SH-SY5Y (cell line): ENCODE data around the gene CBFA2T3.

Source experiments
- GATA2 ChIP-seq: IDR thresholded peaks from 2 replicates; pipeline ENCODE4 v1.6.1; 2011; ENCODE audit warnings: mild to moderate bottlenecking, low read depth, low read length
- GATA3 ChIP-seq: IDR thresholded peaks from 2 replicates; pipeline ENCODE4 v1.6.1; 2011; ENCODE audit warnings: low read depth, mild to moderate bottlenecking, low read length, moderate library complexity

Gene CBFA2T3

GRCh38 chr16:88968589-88969280 lies 8.3 kb downstream of the CBFA2T3 start:
- TF ChIP-seq GATA3 (no peak), GATA2 (no peak)

- TF ChIP-seq GATA3 (no peak), GATA2 (no peak)
Observed at GRCh38 chr16:88967830-88968588, 9.0 kb downstream of the CBFA2T3 start.

- TF ChIP-seq GATA3, result no peak
- TF ChIP-seq GATA2, result no peak
Observed at GRCh38 chr16:88966986-88967829, 9.8 kb downstream of the CBFA2T3 start.

- no peak for TF ChIP-seq GATA3
Observed at GRCh38 chr16:88965826-88966480, 11.1 kb downstream of the CBFA2T3 start.

GRCh38 chr16:88965411-88965810 lies 11.6 kb downstream of the CBFA2T3 start:
- TF ChIP-seq GATA3 (no peak), GATA2 (no peak)

GRCh38 chr16:88964636-88965035 lies 12.4 kb downstream of the CBFA2T3 start:
- TF ChIP-seq GATA3, result no peak
- no peak for TF ChIP-seq GATA2

- no peak for TF ChIP-seq GATA3
- TF ChIP-seq GATA2, result no peak
Observed at GRCh38 chr16:88963583-88963982, 13.4 kb downstream of the CBFA2T3 start.

GRCh38 chr16:88962478-88963152 lies 14.4 kb downstream of the CBFA2T3 start:
- TF ChIP-seq GATA2 (no peak), GATA3 (no peak)

GRCh38 chr16:88961011-88961410 lies 16.0 kb downstream of the CBFA2T3 start:
- TF ChIP-seq GATA3 (no peak), GATA2 (no peak)

- TF ChIP-seq GATA3 (no peak), GATA2 (peak; percentile 28; the same call in 1 of the 2 replicates)
Observed at GRCh38 chr16:88960516-88960915, 16.5 kb downstream of the CBFA2T3 start.

GRCh38 chr16:88959022-88959421 lies 18.0 kb downstream of the CBFA2T3 start:
- no peak for TF ChIP-seq GATA2
- no peak for TF ChIP-seq GATA3

GRCh38 chr16:88957887-88958577 lies 19.0 kb downstream of the CBFA2T3 start:
- TF ChIP-seq GATA2, result no peak
- no peak for TF ChIP-seq GATA3

- TF ChIP-seq GATA3 (no peak), GATA2 (no peak)
Observed at GRCh38 chr16:88957433-88957767, 19.6 kb downstream of the CBFA2T3 start.
